GM20000 (cell line): ENCODE data around the gene RELL1.
A peak's percentile ranks its signal among the peaks of the same experiment; 100 is the strongest.

Experiments
- DNase-seq: peaks from one replicate; pipeline ENCODE4 v3.0.0; 2012; ENCODE audit warnings: low spot score
- TF ChIP-seq, protein P1 (sequence below): IDR thresholded peaks from 2 replicates; pipeline ENCODE4 v1.5.1; 2012; ENCODE audit warnings: mild to moderate bottlenecking, control low read depth; ENCODE audit errors: extremely low read depth, missing control alignments

Gene RELL1

GRCh38 chr4:37604461-37604860 is 81.7 kb downstream of the RELL1 start:
- TF ChIP-seq, protein P1, sequence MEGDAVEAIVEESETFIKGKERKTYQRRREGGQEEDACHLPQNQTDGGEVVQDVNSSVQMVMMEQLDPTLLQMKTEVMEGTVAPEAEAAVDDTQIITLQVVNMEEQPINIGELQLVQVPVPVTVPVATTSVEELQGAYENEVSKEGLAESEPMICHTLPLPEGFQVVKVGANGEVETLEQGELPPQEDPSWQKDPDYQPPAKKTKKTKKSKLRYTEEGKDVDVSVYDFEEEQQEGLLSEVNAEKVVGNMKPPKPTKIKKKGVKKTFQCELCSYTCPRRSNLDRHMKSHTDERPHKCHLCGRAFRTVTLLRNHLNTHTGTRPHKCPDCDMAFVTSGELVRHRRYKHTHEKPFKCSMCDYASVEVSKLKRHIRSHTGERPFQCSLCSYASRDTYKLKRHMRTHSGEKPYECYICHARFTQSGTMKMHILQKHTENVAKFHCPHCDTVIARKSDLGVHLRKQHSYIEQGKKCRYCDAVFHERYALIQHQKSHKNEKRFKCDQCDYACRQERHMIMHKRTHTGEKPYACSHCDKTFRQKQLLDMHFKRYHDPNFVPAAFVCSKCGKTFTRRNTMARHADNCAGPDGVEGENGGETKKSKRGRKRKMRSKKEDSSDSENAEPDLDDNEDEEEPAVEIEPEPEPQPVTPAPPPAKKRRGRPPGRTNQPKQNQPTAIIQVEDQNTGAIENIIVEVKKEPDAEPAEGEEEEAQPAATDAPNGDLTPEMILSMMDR, result no peak
- no peak for DNase-seq

DNA sequence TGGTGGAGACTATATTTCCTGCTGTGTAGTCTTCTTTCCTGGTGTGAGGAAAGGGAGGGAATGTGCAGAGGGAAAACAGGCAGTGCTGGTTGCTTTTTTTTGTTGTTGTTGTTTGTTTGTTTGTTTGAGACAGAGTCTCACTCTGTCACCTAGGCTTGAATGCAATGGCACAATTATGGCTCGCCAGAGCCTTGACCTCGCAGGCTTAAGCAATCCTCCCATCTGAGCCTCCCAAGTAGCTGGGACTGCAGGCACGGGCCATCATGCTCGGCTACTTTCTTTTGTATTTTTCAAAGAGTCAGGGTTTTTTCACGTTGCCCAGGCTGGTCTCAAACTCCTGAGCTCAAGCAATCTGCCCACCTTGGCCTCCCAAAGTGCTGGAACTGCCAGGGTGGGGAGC is 82.5 kb downstream of the RELL1 start:
- TF ChIP-seq, protein P1, result no peak
- DNase-seq, result no peak

- TF ChIP-seq, protein P1, result peak; percentile 92
- peak; percentile 78 for DNase-seq
Measured at GRCh38 chr4:37603070-37603468, 83.1 kb downstream of the RELL1 start.

GRCh38 chr4:37602454-37603069 is 83.6 kb downstream of the RELL1 start:
- TF ChIP-seq, protein P1, result peak; percentile 11
- no peak for DNase-seq

- DNase-seq, result no peak
- TF ChIP-seq, protein P1, result no peak
Measured at GRCh38 chr4:37601531-37601930, 84.6 kb downstream of the RELL1 start.

DNA sequence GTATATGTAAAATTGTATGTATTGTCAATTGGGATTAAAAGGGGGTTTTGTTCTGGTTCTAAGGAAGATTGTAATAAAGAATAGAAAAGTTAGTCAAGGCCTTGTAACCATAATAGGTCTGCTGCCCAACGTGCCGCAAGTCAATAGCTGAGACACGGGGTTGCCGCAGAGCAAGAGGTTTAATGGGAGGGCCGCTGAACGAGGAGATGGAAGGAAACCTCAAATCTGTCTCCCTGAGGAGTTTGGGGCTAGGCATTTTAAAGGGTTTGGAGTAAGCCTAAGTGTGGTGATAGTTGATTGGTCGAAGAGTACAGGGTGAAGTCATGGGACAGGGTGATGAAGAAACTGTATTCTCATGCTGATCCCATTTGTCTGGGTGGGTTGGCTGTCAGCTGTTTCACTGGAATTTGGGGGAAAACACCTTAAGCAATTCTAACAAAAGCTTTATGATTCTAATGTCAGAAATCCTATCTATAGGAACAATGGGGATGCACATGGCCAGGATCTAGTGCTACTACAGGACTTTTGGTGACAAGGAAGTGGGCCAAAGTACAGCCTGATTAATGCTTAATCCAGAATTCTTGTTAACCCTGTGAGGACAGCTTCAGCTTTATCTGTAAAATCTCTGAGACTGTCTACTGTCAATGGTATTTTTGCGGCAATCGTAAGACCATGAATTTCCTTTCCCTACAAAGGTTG is 86.9 kb downstream of the RELL1 start:
- DNase-seq, result no peak
- TF ChIP-seq, protein P1, result no peak

- TF ChIP-seq, protein P1, result no peak
- no peak for DNase-seq
Measured at GRCh38 chr4:37597034-37597433, 89.1 kb downstream of the RELL1 start.
